ENCODE results near the gene TMEM132E. TPM values are rescaled to one million over a fixed set of nuclear protein-coding genes. Genes with fewer than 3 reads are reported as not detected.

TMEM132E gene
- total RNA-seq, 1 experiment from 2014 or later: 0.04 TPM

- ChIA-PET POLR2A (ENCODE audit: low non-redundant PET) (no interaction called here), CTCF (no interaction called here)
- H3K36me3 ChIP-seq (ENCODE audit: insufficient read depth, low read length, poor library complexity, severe bottlenecking): no peaks in the 10 kb centered on the region
- TF ChIP-seq CTCF (conservative IDR thresholded peaks at IDR 0.05; ENCODE audit: low read depth, low read length): no peak
- TF ChIP-seq EZH2 (IDR thresholded peaks at IDR 0.05; ENCODE audit: borderline replicate concordance, low read depth, low read length, poor library complexity, severe bottlenecking): no peak
- no peak for DNase-seq (ENCODE audit: low spot score)
- no peaks in the 10 kb centered on the region for H3K27me3 ChIP-seq (replicated peaks; ENCODE audit: insufficient read depth, low read depth, low read length, poor library complexity)
- intact Hi-C loops (cut with micrococcal nuclease; ENCODE audit: unreplicated experiment): no loop called here
- H3K9me3 ChIP-seq (ENCODE audit: low read depth, low read length, poor library complexity, severe bottlenecking): no peaks in the 10 kb centered on the region
- H3K4me1 ChIP-seq (ENCODE audit: insufficient read depth, low read length, poor library complexity, severe bottlenecking): no peaks in the 10 kb centered on the region
- no peak overlapping the region for H3K4me3 ChIP-seq (ENCODE audit: low read depth, low read length, poor library complexity, severe bottlenecking)
- H3K27ac ChIP-seq (ENCODE audit: low read depth, low read length, poor library complexity, severe bottlenecking): no peak overlapping the region
- no TSS peak for BruUV-seq (replicated peaks)
These were observed 27.4 kb downstream of the TMEM132E start for GRCh38 chr17:34606763-34607162.

- Histone ChIP-seq H3K4me1 (ENCODE audit: insufficient read depth, low read length, poor library complexity, severe bottlenecking) (peaks cover 10% of the 10 kb centered on the region), H3K4me3 (ENCODE audit: low read depth, low read length, poor library complexity, severe bottlenecking) (no peak overlapping the region), H3K27ac (ENCODE audit: low read depth, low read length, poor library complexity, severe bottlenecking) (no peak overlapping the region), H3K27me3 (replicated peaks; ENCODE audit: insufficient read depth, low read depth, low read length, poor library complexity) (no peaks in the 10 kb centered on the region), H3K36me3 (ENCODE audit: insufficient read depth, low read length, poor library complexity, severe bottlenecking) (no peaks in the 10 kb centered on the region), H3K9me3 (ENCODE audit: low read depth, low read length, poor library complexity, severe bottlenecking) (no peaks in the 10 kb centered on the region)
- BruUV-seq (replicated peaks): no TSS peak
- CTCF ChIA-PET: no interaction called here
- TF ChIP-seq EZH2 (IDR thresholded peaks at IDR 0.05; ENCODE audit: borderline replicate concordance, low read depth, low read length, poor library complexity, severe bottlenecking) (no peak), CTCF (conservative IDR thresholded peaks at IDR 0.05; ENCODE audit: low read depth, low read length) (no peak)
- intact Hi-C loops (cut with micrococcal nuclease; ENCODE audit: unreplicated experiment): no loop called here
- DNase-seq (ENCODE audit: low spot score): no peak
- POLR2A ChIA-PET (ENCODE audit: low non-redundant PET): no interaction called here
These were observed 28.5 kb downstream of the TMEM132E start for GRCh38 chr17:34607917-34608316.

GRCh38 chr17:34609210-34609609 is 29.8 kb downstream of the TMEM132E start:
- Histone ChIP-seq H3K27ac (ENCODE audit: low read depth, low read length, poor library complexity, severe bottlenecking) (no peak overlapping the region), H3K4me1 (ENCODE audit: insufficient read depth, low read length, poor library complexity, severe bottlenecking) (peaks cover 23% of the 10 kb centered on the region), H3K9me3 (ENCODE audit: low read depth, low read length, poor library complexity, severe bottlenecking) (no peaks in the 10 kb centered on the region), H3K4me3 (ENCODE audit: low read depth, low read length, poor library complexity, severe bottlenecking) (no peak overlapping the region), H3K36me3 (ENCODE audit: insufficient read depth, low read length, poor library complexity, severe bottlenecking) (no peaks in the 10 kb centered on the region), H3K27me3 (replicated peaks; ENCODE audit: insufficient read depth, low read depth, low read length, poor library complexity) (no peaks in the 10 kb centered on the region)
- ChIA-PET POLR2A (ENCODE audit: low non-redundant PET) (no interaction called here), CTCF (no interaction called here)
- TF ChIP-seq CTCF (conservative IDR thresholded peaks at IDR 0.05; ENCODE audit: low read depth, low read length) (no peak), EZH2 (IDR thresholded peaks at IDR 0.05; ENCODE audit: borderline replicate concordance, low read depth, low read length, poor library complexity, severe bottlenecking) (no peak)
- DNase-seq (ENCODE audit: low spot score): no peak
- intact Hi-C loops (cut with micrococcal nuclease; ENCODE audit: unreplicated experiment): no loop called here
- BruUV-seq (replicated peaks): no TSS peak
